CD4-positive, alpha-beta T cell treated with Interleukin-2 at 100 ng/mL for 4 hours (primary cell): ENCODE data around the gene SLC16A12.

ENCODE experiments used
- DNase-seq: peaks from one replicate; pipeline ENCODE4 v3.0.0-alpha.2; 2020; ENCODE audit warnings: low spot score

The SLC16A12 gene, protein sequence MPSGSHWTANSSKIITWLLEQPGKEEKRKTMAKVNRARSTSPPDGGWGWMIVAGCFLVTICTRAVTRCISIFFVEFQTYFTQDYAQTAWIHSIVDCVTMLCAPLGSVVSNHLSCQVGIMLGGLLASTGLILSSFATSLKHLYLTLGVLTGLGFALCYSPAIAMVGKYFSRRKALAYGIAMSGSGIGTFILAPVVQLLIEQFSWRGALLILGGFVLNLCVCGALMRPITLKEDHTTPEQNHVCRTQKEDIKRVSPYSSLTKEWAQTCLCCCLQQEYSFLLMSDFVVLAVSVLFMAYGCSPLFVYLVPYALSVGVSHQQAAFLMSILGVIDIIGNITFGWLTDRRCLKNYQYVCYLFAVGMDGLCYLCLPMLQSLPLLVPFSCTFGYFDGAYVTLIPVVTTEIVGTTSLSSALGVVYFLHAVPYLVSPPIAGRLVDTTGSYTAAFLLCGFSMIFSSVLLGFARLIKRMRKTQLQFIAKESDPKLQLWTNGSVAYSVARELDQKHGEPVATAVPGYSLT

DNA sequence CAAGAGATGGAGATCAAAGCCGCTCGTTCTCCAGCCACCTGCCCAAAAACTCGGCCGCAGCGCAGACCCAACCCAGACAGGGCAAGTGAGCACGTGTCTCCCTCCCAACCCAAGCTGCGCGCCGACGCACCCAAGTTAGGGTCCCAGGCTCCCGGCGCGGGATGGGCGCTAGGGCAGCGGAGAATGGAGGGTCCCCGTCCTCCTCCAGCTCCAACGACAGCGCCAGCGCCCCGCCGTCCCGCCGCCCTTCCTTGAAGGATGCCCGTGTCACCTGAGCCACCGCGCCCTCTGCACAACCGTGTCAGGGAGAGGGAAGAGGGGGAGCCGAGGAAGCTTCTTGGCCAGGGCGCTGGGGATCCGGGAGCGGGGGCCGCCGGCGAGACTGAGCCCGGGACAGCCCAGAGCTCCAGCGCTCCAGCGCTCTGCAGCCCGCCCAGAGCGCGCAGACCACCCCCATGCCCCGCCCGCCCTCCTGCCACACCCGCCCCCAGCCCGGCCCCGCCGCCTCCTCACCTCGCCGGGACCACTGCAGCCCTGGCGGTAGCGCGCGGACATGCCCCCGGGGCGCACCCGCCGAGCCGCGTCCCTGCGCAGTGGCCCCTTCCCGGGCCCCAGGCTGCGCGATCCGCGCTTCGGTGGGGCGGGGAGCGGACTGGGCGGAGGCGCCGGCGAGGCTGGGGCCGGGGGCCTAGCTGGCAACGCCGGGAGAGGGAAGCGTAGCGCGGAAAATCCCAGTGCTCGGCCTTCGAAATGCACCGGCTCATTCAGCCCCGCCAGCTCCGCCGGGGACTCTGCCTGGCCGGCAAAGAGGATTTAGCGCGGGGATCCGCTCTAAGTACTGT lies at the start of gene SLC16A12:
Gene SLC16A12 (minus strand): TSS at position 424 of the 842 bp plus-strand sequence. CDS start 73,016 bp downstream, outside the sequence.
- no peak for DNase-seq

DNA sequence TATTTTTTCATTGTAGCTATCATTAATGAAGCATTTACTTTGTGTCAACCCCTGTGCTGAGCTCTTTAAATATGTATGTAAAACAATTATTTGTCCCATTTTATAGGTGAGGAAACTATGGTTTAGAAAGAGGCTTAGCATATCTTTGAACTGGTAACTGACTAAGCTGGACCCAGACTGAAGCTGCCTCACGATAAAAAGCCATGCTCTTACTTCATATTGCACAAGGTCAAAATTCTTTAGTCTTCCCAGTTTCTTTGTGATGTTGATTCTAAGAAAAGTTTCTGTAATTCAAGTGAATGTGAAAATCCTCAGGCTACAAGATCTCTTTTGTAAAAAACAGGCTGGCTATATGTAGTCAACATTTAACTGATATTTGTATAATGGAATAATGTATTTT lies 46.6 kb upstream of the SLC16A12 start:
- no peak for DNase-seq

DNA sequence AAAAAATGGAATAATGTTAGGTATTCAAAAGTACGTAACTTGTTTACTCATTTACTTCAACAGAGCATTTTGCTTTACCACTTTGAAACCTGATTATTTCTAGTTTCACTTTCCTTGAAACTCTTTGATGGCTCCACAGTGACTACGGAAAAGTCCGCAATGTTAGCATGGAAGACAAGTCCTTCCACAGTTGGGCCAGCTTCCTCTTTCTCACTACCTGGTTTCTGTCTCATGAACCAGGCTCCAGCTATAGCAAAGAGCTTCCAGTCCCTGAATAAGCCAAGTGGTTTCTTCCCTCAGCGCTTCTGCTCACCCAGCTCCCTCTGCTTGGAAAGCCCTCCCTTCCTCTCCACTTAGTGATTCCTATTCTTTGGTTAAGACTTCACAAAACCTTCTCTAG lies 44.8 kb upstream of the SLC16A12 start:
- no peak for DNase-seq

DNA sequence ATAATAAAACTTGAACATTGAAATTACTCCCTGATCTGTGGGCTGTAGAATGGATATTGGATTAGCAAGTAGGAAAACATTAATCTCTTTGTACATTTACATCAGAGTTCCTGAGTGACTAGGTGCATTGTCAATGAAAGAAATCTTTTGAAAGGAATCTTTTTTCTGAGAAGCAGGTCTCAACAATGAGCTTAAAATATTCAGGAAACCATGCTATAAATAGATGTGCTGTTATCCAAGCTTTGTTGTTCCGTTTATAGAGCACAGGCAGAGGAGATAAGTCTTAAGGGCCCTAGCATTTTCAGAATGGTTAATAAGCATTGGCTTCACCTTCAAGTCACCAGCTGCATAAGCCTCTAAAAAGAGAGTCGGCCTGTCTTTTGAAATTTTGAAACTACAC lies 41.3 kb upstream of the SLC16A12 start:
- no peak for DNase-seq

DNA sequence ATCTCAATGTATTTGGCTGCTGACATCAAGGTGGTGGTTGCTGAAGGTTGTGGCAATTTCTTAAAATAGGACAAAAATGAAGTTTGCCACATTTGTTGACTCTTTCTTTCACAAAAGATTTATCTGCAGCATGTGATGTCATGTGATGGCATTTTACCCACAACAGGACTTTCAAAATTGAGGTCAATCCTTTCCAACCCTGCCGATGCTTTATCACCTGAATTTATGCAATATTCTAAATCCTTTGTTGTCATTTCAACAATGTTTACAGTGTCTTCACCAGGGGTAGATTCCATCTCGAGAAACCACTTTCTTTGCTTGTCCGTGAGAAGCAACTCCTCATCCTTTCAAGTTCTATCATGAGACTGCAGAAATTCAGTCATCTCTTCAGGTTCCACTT lies 40.6 kb upstream of the SLC16A12 start:
- DNase-seq = no peak

DNA sequence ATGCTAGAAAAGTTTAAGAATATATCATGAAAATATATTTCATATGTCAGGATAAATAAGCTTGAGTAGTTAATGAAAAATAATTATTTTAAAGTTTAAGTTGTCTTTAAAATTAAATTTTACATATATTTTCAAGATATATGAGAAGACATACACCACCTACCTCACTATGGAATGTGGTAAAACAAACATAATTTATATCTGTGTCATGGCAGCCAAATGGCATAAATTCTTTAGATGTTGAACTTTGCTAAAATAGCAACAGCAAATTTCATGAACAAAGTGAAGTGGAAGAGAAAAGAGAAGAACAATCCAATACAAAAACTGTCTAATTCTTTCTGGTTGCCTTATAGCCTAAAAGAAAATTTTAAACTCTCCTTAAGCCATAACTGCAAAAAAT lies 39.6 kb upstream of the SLC16A12 start:
- no peak for DNase-seq

DNA sequence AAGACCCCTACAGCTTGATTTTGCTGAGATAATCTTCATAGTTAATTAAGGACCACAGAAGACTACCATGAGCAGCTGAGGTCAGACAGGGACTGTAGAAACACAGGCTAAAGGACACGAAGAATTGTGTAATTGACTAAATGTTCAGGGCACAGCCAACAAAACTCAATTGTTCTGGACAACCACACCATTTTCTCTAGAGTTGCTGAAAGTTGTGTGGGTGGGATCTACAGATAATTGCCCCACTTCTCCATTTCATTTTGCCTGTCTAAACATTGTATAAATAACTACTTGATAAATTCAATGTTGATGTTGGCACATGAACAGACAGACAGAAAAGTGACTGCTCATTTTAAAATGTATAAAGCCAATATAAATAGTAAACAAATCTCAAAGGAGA lies 39.0 kb upstream of the SLC16A12 start:
- DNase-seq = no peak

DNA sequence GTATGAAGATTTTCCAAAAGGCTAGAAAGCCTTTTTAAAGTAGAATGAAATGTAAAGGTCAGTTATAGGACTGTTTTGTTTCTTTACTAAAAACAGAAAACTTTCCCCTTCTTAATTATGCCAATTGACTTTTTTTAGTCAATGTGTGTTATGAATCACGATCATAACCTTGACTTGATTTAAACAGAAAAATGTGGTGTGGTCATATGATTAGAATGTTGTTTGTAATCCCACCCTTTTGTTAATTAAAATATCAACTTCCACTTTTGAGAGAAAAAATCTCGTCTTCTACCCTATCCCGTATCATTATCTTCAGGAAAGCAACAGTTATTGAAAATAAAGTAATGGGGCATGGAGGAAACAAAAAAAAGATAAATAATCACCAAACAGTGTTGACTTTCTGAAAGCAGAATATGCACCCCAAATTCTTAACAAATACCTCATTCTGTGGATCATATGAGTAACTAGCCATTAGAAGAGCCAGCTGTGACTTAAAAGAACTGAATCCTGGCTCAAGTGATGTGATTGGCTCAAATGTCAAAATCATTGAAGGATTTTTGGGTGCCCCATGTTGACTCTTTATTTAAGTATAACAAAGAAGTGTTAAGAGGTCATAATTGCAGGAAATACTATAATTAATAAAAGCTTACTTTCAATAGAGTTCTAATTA lies 32.3 kb upstream of the SLC16A12 start:
- no peak for DNase-seq

DNA sequence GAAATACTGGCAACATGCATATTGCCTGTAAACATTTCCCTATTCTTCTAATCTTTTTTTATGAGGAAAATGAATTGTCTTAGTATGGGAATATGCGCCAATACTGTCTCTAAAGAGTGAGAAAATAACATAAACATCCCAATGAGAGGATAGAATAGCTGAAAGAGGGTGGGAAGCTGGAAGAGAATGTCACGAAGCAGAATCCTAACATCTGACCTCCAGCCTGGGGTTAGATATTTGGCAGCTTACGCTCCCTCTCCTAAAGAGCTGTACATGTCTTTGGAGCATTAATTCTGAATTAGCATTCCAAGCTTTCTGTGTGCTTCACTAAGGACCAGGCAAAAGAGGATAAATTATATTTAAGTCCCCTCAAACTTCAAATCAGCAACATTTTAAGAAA lies 31.6 kb upstream of the SLC16A12 start:
- no peak for DNase-seq

DNA sequence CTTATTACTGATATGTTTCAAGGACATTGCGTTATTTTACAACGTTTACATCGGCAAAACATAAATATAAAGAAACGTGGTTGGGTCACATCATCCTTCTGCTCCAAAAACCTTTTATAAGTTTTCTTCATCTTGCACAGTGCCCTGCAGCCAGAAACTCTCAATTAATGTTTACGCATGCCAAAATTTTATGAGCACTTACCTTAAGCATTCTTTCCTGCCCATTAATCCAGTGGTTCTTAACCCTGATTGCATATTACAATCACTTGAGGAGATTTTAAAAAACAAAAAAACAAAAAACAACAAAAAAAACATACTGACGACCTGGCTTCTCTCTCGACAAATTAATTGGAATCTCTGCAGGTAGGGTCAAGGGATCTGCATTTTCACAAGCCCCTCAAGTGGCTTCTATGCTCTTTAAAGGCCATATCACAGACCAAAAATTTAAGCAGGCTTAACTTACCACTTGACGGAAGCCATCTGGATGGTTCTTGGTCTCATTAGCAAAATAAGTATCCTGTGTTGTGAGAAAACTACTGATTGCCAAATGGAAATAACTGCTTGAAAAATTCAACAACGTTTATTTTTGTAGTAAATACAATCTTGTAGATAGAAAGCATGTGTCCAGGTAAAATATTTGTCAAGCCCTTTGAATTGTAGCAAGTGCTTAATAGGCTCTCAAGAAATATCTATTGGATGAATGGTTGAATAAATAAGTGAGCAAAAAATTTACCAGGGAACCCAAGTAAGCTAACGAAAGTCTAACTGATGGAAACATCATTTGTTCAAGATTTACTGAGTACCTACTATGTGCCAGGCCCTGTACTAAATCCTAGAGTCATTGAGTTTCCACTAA lies 30.9 kb upstream of the SLC16A12 start:
- no peak for DNase-seq

DNA sequence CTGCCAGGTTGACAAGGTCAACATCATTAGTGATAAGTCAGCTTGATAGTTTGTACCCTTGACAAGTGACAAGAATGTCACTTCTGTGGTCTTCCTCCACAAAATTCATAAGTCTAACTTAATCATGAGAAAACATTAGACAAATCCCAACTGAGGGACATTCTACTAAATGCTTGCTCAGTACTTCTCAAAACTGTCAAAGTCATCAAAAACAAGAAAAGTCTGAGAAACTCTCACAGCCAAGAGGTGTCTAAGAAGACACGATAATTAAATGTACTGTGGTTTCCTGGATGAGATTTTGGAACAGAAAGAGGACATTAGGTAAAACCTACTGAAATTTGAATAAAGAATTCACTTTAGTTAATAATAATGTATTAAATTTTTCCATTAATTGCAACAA lies 29.8 kb upstream of the SLC16A12 start:
- DNase-seq = no peak

DNA sequence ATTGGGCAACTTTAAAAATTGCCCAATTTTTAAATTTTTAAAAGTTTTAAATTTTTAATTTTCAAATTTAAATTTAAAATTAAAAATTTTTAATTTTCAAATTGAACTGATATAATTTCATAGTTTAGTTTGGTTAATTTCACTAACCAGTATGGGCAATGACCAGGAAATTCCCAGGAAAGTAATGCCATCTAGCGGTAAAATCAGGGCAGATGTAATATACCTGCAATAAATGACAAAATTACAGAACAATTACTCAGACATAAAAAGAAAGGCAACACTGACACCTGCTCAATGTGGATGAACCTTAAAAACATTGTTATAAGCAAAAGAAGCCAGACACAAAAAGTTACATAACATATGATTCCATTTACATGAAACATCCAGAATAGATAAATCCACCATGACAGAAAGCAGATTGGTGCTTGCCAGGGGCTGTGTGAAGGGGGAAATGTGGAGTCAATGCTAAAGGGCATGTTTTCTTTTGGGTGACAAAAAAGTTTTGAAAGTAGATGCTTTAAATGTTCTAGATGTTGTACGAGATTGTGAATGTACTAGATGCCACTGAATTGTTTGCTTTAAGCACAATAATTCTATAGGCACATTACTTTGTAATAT lies 28.6 kb upstream of the SLC16A12 start:
- peak; percentile 65 for DNase-seq

DNA sequence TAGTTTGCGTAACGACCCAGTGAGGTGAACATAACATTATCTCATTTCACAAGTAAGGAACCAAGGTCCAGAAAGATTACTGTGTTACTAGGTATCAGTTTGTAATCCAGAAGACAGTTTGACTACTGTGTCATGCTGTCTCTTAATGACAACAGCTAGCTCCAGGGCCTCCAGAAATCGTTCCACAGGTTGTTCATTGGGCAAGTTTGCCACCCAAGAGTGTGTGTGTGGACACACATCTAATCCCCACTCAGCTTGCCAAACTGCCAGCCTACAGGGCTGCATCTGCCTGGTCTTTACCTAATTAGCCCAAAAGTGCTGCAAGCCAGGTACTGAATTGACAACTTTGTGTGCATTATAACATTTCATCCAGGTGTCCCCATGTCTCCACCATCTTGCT lies 27.9 kb upstream of the SLC16A12 start:
- DNase-seq = no peak

DNA sequence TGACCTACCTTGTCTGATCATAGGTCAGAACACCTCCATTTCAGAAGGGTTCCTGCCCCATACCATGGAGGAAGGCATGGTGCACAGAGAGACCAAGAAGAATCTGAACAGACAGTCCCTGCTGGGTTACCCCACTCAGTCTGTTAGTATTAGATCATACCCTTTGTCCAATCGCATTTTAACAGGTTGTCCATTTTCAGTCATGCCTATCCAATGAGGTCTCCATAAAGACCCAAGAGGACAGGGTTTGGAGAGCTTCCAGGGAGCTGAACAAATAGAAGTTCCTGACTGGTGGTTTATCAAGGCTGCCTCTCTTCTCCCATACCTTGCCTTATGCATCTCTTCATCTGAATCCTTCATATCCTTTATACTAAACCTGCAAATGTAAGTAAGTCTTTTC lies 21.2 kb upstream of the SLC16A12 start:
- no peak for DNase-seq

DNA sequence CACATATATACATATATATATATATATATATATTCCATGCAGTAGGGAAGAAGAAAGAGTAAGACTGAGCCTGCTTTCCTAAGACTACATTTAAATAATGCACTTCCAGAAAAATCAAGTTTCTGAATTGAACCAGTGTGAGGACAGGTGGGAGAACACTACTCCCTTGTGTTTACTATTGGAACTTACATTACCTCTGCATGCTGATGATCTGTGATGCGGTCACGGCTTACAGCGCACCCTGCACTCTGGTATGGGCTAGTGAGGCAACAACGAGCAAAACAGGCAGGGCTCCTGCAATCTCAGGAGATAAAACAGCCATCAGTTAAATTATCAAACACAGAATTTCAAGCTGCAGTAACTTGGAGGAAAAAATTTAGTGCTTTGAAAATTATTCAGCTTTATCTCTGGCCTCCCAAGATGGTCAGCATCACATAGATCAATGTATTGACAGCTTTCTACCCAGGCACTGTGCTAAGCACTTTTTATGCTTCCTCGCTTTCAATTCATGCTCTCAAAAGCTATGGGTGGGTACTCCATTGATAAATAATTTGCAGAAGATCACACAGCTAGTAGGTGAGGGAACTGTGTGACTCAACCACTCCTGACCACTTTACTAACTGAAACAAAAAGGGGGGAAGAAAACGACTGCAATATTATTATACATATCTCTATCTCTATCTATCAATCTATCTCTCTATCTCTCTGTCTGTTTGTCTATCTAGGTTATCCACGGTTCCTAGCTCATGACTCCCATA lies 20.5 kb upstream of the SLC16A12 start:
- no peak for DNase-seq

DNA sequence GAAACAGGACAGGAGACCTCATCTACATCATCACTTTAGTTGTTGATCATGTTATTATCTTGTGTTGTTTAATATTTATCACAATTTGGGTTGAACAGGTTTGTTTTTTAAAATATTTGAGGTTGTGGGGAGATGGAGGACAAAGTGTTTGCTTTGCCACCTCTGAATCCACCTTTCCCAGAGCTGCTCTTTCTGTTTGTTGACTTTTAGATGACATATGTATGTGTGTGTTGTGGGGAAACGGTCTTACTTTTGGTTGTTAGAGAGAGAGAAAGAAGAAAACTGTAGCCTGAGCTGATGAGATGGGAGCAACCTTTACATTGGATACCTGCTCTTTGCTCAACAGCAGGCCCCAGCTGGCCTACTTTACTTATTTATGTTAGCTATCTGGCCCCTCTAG lies 19.0 kb upstream of the SLC16A12 start:
- no peak for DNase-seq

DNA sequence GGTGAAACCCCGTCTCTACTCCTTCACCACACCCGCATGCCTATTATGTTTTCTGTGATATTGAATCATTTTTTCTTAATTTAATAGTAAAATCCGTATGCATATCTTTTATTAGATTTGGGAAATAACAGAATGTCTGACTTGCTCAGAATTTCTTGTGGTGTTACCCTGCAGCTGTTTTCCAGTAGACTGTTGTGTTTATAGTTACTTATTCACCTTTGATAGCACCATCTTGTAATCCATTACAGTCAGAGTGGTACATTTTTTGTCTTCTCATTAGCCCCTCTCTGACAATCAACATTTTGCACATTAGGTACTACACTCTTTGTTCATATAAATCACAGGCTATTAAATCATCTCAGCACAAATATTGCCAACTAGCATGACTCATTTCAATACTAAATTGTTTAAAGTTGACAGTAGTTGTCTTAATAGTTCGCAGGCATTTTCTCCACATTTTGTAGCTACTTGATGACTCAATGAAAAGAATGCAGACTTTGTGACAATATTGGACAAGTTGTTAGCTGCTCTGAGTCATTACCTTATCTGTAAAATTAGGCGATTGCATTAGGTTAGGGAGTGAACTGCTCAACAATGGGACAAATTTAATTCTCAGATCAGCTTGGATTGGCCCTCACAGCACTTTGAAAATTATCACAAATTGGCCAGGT lies 17.8 kb upstream of the SLC16A12 start:
- DNase-seq = no peak

DNA sequence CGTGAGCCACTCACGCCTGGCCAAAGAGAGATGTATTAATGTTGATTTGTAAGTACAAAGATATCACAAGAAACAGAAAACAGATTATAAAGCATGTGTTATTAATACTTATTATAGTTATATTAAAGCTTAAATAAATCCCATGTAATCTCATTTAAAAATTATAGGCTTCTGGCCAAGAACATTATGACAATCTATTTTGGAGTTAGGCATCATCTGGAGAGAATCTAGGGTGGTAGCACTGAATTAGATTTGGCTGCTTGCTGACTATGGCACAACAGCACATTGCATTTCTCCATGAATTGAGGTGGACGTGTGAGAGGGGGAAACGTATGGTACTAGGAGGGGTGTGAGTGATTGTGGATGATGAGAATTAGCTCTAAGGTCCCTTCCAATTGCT lies 16.8 kb upstream of the SLC16A12 start:
- DNase-seq = no peak

DNA sequence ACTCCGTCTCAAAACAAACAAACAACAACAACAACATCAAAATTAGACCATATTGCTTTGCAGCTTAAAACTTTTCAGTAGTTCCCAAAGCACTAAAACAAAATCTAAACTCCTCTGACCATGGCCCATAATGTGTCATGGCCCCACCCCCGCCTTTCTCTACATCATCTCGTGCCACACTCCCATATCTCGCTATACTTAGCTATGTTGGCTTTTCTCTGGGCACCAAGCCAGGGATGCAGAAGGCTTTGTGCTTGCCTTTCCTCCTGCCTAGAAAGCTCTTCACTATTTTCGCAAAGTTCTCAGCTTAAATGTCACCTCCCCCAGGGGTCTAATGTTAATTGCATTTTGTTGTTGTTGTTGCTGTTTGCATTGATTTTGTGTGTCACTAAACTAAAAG lies 15.1 kb upstream of the SLC16A12 start:
- no peak for DNase-seq

DNA sequence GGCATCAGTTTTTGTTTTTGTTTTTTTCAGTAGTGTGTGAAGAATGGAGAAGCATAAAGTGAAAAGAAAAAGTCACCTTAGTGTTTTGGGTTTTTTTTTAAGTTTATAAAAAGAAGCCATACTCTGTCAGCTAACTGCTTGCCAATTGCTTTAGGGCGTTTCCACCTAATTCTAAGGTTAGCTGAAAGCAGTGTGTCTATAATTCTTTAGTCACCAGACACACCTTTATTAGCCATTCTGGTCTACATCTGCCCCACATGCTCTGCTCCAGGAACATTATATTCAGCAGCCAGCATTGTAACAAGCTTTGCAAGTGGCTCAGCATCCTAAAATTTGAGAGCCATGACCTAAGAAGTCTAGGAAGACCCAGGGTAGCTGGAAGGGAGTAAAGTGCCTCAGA lies 14.1 kb upstream of the SLC16A12 start:
- DNase-seq = no peak
